OCI-LY1 (cell line): ENCODE data around the gene ADAMTSL1.

Experiments used
- H2AFZ ChIP-seq: fragments of 200-600 bp; sonication (generic), shearing (Covaris generic); 2 replicates; pipeline ENCODE4 v1.6.0; 2014; ENCODE audit warnings: antibody characterized with exemption, mild to moderate bottlenecking, low read length
- H3F3A ChIP-seq: fragments of 200-600 bp; sonication (generic), shearing (Covaris generic); 2 replicates; pipeline ENCODE4 v1.6.0; 2014; ENCODE audit warnings: mild to moderate bottlenecking, antibody characterized with exemption, low read length, moderate library complexity; ENCODE audit not compliant: insufficient read depth
- H3K27ac ChIP-seq: fragments of 200-600 bp; sonication (generic); 2 replicates; pipeline ENCODE4 v1.5.1; 2014; ENCODE audit warnings: low read length, mixed run types, mild to moderate bottlenecking, low read depth; ENCODE audit not compliant: poor library complexity, severe bottlenecking
- H3K27me3 ChIP-seq: fragments of 200-600 bp; sonication (generic); 2 replicates; pipeline ENCODE4 v1.6.0; 2014; ENCODE audit warnings: antibody characterized with exemption, mild to moderate bottlenecking, low read length, moderate library complexity; ENCODE audit not compliant: insufficient read depth
- H3K36me3 ChIP-seq: fragments of 200-600 bp; sonication (generic); 2 replicates; pipeline ENCODE4 v1.6.1; 2014; ENCODE audit warnings: mild to moderate bottlenecking, antibody characterized with exemption, low read length, moderate library complexity, mixed read lengths; ENCODE audit not compliant: insufficient read depth
- H3K4me1 ChIP-seq: fragments of 200-600 bp; sonication (generic); 2 replicates; pipeline ENCODE4 v1.5.1; 2014; ENCODE audit warnings: mild to moderate bottlenecking, low read length, moderate library complexity; ENCODE audit not compliant: insufficient read depth, severe bottlenecking
- H3K4me2 ChIP-seq: fragments of 200-600 bp; sonication (generic), shearing (Covaris generic); 2 replicates; pipeline ENCODE4 v1.6.1; 2014; ENCODE audit warnings: low read length
- H3K4me3 ChIP-seq: fragments of 200-600 bp; sonication (generic); 2 replicates; pipeline ENCODE4 v1.5.1; 2014; ENCODE audit warnings: low read length, low read depth, mild to moderate bottlenecking, mixed read lengths; ENCODE audit not compliant: poor library complexity, severe bottlenecking
- H3K79me2 ChIP-seq: fragments of 200-600 bp; shearing (Covaris generic); 2 replicates; pipeline ENCODE4 v1.6.1; 2016; ENCODE audit warnings: mixed run types, low read length, mixed read lengths; ENCODE audit not compliant: insufficient read depth
- H3K9ac ChIP-seq: fragments of 200-600 bp; sonication (generic), shearing (Covaris generic); 2 replicates; pipeline ENCODE4 v1.6.1; 2014; ENCODE audit warnings: mild to moderate bottlenecking, low read length, mixed read lengths
- H3K9me2 ChIP-seq: fragments of 200-600 bp; sonication (generic), shearing (Covaris generic); 2 replicates; pipeline ENCODE4 v1.6.1; 2014; ENCODE audit warnings: low read depth, mild to moderate bottlenecking, low read length, mixed read lengths
- H3K9me3 ChIP-seq: fragments of 200-600 bp; shearing (Covaris generic); 2 replicates; pipeline ENCODE4 v1.6.1; 2014; ENCODE audit warnings: low read length, mixed read lengths
- H4K20me1 ChIP-seq: fragments of 200-600 bp; sonication (generic), shearing (Covaris generic); 2 replicates; pipeline ENCODE4 v1.6.0; 2016; ENCODE audit warnings: mild to moderate bottlenecking, low read length; ENCODE audit not compliant: insufficient read depth
- EZH2 ChIP-seq: fragments of 200-600 bp; sonication (generic), shearing (Covaris generic); IDR thresholded peaks from 2 replicates; pipeline ENCODE4 v1.8.0; 2017; ENCODE audit warnings: borderline replicate concordance, mixed run types, mild to moderate bottlenecking, antibody characterized with exemption, low read length, moderate library complexity, mixed read lengths
- TF ChIP-seq, protein P1 (sequence below): fragments of 200-600 bp; sonication (generic), shearing (Covaris generic); IDR thresholded peaks from 2 replicates; pipeline ENCODE4 v1.5.1; 2017; ENCODE audit warnings: mild to moderate bottlenecking, antibody characterized with exemption, low read length, moderate library complexity, mixed read lengths

Gene ADAMTSL1

DNA sequence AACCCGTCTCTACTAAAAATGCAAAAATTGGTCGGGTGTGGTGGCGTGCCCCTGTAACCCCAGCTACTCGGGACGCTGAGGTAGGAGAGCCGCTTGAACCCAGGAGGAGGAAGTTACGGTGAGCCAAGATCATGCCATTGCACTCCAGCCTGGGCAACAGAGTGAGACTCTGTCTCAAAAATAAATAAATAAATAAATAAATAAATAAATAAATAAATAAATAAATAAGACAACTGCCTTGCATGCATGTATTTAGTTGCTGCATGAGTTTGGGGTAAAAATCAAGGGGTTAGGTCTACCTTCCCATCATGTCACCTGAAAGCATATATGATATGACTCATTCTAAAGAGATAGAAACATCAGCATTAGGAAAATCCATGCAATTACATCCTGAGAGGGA, 254.0 kb downstream of the ADAMTSL1 start:
- no peaks in the 10 kb centered on the region for H3F3A ChIP-seq
- H3K27ac ChIP-seq, result no peak overlapping the region
- no peaks in the 10 kb centered on the region for H3K79me2 ChIP-seq
- no peaks in the 10 kb centered on the region for H3K9me3 ChIP-seq
- H3K4me1 ChIP-seq, result no peaks in the 10 kb centered on the region
- H3K27me3 ChIP-seq, result no peaks in the 10 kb centered on the region
- H3K4me3 ChIP-seq, result no peak overlapping the region
- TF ChIP-seq, protein P1, sequence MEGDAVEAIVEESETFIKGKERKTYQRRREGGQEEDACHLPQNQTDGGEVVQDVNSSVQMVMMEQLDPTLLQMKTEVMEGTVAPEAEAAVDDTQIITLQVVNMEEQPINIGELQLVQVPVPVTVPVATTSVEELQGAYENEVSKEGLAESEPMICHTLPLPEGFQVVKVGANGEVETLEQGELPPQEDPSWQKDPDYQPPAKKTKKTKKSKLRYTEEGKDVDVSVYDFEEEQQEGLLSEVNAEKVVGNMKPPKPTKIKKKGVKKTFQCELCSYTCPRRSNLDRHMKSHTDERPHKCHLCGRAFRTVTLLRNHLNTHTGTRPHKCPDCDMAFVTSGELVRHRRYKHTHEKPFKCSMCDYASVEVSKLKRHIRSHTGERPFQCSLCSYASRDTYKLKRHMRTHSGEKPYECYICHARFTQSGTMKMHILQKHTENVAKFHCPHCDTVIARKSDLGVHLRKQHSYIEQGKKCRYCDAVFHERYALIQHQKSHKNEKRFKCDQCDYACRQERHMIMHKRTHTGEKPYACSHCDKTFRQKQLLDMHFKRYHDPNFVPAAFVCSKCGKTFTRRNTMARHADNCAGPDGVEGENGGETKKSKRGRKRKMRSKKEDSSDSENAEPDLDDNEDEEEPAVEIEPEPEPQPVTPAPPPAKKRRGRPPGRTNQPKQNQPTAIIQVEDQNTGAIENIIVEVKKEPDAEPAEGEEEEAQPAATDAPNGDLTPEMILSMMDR, result no peak
- no peak for TF ChIP-seq EZH2
- H3K36me3 ChIP-seq, result no peaks in the 10 kb centered on the region
- no peak overlapping the region for H2AFZ ChIP-seq
- H4K20me1 ChIP-seq, result no peaks in the 10 kb centered on the region
- H3K9ac ChIP-seq, result no peak overlapping the region
- H3K9me2 ChIP-seq, result no peaks in the 10 kb centered on the region
- no peak overlapping the region for H3K4me2 ChIP-seq

DNA sequence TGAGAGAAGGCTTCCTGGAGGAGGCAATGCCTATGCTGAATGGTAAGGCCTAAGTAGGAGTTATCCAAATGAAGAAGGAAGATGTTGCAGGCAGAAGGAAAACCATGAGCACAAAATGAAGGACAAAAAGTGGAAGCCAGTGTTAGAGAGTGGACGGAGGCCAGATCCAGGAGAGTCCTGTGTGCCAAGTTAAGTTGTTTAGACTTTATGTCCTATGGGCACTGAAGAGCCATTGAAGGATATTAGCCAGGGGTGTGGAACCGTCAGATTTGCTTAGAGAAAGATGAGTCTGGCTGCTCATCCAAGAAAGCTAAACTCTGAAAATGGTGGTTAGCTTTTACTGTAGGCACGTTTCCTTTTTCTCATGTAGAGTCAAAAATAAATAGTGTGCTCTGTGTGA, 254.7 kb downstream of the ADAMTSL1 start:
- H3K9me3 ChIP-seq, result no peaks in the 10 kb centered on the region
- H3K4me2 ChIP-seq, result no peak overlapping the region

DNA sequence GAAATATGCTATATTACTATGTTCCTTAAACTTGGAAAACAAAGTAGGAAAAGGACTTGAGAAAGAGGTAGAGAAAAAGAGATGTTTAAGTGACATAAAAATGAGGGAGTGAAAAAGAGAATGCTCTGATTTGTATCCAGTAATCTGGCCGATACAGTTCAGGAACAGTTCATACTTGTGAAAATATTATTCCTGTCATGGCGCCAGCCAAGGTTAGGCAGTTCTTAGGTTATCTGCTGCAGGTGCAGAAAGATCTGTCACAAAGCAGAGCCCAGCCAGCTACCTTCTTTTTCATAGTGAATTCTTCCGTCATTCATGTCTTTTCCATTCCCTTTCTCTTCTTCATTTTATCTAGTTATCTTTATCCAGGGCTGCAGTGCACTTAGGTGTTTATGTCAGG, 256.3 kb downstream of the ADAMTSL1 start:
- H3K27me3 ChIP-seq, result no peaks in the 10 kb centered on the region
- H3K36me3 ChIP-seq, result no peaks in the 10 kb centered on the region
- H3K4me1 ChIP-seq, result no peaks in the 10 kb centered on the region
- no peak overlapping the region for H3K27ac ChIP-seq
- H3K9me3 ChIP-seq, result no peaks in the 10 kb centered on the region
- H3K4me2 ChIP-seq, result no peak overlapping the region
- H3K4me3 ChIP-seq, result no peak overlapping the region
- H3K9ac ChIP-seq, result no peak overlapping the region
- no peaks in the 10 kb centered on the region for H3F3A ChIP-seq
- no peak overlapping the region for H2AFZ ChIP-seq
- TF ChIP-seq, protein P1, result no peak
- no peak for TF ChIP-seq EZH2
- no peaks in the 10 kb centered on the region for H3K79me2 ChIP-seq
- no peaks in the 10 kb centered on the region for H3K9me2 ChIP-seq
- no peaks in the 10 kb centered on the region for H4K20me1 ChIP-seq

More for the DNA sequence above, 254.7 kb downstream of the ADAMTSL1 start:
- H4K20me1 ChIP-seq, result no peaks in the 10 kb centered on the region
- no peaks in the 10 kb centered on the region for H3K4me1 ChIP-seq
- no peaks in the 10 kb centered on the region for H3K36me3 ChIP-seq
- H3K79me2 ChIP-seq, result no peaks in the 10 kb centered on the region
- H3F3A ChIP-seq, result no peaks in the 10 kb centered on the region
- H3K27ac ChIP-seq, result no peak overlapping the region
- no peak overlapping the region for H3K9ac ChIP-seq
- no peak overlapping the region for H2AFZ ChIP-seq
- H3K9me2 ChIP-seq, result no peaks in the 10 kb centered on the region
- H3K27me3 ChIP-seq, result no peaks in the 10 kb centered on the region
- TF ChIP-seq, protein P1, result no peak
- no peak for TF ChIP-seq EZH2
- H3K4me3 ChIP-seq, result no peak overlapping the region
